Bone marrow (tissue), 2 donors: ENCODE measurements around the gene USH2A.

Experiments used
- DNase-seq, 2 donors: peaks; one replicate each; lab custom pipeline; 2025; lab: John Stamatoyannopoulos, UW

The USH2A gene, protein sequence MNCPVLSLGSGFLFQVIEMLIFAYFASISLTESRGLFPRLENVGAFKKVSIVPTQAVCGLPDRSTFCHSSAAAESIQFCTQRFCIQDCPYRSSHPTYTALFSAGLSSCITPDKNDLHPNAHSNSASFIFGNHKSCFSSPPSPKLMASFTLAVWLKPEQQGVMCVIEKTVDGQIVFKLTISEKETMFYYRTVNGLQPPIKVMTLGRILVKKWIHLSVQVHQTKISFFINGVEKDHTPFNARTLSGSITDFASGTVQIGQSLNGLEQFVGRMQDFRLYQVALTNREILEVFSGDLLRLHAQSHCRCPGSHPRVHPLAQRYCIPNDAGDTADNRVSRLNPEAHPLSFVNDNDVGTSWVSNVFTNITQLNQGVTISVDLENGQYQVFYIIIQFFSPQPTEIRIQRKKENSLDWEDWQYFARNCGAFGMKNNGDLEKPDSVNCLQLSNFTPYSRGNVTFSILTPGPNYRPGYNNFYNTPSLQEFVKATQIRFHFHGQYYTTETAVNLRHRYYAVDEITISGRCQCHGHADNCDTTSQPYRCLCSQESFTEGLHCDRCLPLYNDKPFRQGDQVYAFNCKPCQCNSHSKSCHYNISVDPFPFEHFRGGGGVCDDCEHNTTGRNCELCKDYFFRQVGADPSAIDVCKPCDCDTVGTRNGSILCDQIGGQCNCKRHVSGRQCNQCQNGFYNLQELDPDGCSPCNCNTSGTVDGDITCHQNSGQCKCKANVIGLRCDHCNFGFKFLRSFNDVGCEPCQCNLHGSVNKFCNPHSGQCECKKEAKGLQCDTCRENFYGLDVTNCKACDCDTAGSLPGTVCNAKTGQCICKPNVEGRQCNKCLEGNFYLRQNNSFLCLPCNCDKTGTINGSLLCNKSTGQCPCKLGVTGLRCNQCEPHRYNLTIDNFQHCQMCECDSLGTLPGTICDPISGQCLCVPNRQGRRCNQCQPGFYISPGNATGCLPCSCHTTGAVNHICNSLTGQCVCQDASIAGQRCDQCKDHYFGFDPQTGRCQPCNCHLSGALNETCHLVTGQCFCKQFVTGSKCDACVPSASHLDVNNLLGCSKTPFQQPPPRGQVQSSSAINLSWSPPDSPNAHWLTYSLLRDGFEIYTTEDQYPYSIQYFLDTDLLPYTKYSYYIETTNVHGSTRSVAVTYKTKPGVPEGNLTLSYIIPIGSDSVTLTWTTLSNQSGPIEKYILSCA (N-terminal part only)

DNA sequence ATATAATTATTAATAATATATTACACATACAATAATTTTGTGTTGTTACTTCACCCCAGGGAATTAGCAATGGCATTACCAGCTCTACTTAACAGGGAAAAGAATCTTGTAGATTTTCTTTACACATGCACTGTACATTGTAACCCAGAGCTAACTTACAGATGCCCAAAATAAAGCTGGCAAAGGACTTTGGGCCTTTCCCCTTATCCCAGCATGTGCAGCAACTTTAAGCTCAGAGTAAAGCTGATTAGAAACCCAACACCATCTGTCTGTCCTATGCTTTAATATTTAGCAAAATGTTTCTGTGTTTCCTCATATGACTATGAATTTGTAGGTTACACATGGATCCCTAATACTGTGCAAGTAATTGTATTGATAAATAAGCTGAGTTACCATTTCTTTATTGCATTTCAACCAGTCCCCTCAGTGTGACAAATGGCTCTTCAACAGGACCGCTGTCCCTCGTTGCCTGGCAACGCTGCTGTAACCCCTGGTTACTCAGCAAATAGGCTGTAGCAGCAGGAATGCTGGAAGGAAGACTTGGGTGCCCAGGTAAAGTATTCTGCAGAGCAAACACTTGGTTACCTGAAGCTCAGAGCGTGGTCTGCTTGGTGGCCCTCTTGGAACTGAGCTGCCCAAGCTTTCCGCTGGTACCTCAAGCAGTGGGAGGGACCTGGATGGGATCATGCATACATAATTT lies at the start of gene USH2A:
Gene USH2A, minus strand, starts transcription at position 628 of the 700 bp plus-strand sequence. CDS start 1,112 bp downstream, outside the sequence.
- DNase-seq: no peak

DNA sequence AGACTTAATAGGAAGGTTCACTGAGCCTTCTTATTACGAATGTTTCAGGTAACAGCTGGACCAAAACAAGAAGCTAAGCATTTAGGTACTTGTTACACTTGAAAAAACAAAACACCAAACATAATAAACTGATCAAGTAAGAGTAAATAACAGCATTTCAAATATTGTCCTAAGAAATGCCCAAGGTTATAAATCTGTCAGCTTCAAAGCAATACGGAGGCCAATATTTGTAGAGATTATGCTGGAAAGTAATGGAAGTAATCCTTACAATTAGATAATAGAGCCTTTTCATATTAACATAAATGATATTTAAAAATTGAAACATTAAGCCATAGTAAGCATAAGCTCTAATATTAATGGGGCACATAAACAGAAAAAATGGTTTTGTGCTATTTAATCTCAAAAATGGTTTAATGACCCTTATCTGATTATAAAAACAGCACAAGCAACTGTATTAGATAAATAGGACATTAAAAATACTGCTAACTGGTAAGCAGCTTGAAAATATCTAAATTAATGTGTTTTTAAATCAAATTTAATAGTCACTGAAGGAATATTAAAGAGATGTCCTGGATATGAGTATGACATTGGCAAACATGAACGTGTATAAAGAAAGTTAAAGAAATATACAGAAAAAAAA lies 43.0 kb upstream of the USH2A start:
- no peak for DNase-seq

DNA sequence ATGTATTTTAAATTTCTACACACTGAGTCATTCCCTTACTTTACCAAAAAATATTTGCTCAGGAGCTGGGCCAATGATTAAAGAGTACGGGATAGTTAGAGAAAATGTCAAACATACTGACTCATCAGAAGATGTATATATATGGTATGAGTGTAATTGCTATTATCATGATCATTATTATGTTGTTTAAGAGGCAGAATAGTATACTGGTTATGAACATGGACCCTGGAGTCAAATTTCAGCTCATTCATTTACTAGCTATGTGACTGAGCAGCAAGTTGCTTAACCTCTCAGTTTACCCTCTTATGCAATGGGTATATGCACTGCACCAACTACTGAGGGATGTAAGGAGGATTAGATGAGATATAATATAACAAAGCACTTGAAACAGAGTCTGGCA lies 41.2 kb upstream of the USH2A start:
- DNase-seq: no peak

DNA sequence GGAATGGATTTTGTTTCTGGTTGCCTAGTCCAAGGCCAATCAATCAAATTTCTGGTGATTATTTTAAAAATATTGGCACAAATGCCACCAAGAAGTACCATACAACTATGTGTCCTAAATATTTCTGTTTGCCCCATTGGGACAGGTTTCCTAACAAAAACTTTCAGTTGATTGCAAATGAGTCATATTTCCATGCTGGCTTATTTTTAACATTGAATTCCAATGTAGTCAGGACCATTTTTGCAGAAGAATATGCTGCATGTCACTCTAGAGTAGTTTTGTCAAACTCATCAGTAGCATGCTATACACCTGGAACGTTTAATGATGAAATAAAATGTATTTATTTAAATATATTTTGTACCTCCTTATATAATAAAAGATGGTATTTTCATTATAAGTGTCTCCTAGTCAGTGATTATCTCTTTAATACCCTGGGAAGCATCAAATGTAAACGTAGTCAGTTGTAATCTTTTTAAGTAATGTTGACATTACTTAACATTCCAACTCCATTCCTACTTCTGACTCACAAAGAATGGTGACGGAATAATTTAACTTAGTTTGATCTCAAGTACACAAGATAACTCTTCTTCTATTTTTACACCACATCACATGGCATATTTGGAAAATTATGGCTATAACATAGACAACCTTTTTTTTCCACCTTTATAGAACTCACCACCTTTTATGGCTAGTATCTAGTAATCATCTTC lies 39.0 kb upstream of the USH2A start:
- DNase-seq: no peak

DNA sequence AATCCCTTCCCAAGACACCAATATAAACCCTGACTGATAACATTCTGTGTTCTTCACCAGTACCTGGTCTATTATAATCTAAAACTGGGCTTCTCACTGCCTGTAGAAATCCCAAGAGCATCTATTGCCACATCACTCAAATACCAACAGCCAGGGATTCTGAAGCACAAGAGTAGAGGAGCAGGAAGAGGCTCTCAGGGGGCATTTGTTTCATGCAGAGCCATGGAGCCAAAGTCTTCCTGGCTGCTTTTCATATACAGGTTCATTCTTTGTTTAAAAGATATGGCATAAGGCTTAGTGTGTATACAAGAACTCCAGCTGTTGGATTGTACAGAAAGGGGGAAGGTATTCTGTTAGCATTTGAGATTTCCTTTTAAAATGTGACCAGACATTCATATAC lies 38.2 kb upstream of the USH2A start:
- DNase-seq: no peak

DNA sequence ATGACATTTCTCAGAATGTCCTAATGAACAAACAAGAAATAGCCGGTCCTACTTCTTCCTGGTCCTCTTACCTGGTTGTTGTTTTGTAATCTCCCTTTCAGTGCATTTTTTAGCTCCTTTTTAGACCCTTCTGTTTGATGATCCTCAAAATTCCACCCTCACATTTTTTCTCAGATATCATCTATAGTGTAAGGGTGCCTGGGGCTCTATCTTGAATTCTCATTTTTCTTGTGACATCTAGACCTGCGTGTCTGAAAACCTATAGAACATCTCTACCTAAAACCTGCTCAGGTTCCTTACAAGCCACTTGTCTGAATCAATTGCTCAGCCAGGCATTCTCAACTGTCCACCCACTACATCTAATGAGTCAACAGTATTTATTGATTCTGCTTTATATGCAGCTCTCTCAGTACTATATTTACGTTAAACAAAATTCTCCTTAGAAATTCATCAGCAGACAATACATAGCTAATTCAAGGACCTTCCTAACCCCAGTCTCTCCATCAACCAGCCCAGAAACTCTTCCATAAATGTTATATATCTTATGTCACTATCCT lies 36.5 kb upstream of the USH2A start:
- DNase-seq: no peak

DNA sequence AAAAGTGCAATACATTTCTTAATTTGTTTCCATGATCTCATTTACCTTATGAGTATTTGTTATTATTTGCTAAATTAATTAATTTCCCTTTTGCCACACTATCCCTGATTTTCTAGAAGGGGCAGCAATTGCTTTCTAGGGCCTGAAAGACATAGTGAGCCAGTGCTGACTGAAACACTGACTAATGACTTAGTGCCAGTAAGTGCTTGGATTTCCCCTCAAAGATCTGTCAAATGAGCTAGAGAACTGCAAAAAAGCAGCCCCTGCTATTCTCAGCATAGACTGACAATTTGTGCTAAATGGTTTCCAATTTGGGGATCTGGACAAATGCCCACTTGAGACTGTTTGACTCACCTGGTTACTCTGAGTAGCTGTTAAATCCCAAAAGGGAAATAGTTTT lies 35.6 kb upstream of the USH2A start:
- no peak for DNase-seq

DNA sequence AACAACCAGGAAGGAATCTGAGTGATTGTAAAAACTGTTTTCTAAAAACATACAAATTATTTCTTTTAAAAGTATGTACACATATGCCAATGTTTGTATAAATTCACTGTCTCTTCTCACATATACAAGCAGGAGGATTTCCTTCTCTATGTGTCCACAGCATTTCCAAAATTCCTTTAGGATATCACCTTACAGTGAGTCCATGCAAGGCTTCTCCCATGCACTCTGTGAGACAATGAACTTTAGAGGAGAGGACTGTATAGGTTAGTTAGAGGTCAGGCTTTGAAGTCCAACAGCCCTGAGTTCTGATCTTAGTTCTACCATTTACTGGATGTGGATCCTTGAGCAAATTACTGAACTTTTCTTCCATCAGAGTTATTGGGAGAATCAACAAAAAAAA lies 34.1 kb upstream of the USH2A start:
- DNase-seq: no peak

DNA sequence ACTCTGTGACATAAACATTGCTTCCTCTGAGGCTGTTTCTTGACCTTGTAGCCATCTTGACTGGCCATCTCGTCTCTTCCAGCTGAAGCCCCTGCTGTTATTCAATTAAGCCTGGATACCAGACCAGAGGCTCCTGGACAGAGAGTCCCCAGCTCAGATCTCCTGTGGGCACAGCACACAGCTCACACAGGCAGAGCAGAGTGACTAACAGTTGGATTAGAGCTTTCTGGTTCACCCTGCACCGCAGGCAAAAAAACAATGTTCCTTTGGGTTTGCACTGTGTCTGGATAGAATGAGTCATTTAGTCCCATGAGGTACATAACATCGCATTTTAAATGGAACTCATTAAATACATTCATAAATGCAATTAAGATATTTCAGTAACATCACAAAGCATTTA lies 33.4 kb upstream of the USH2A start:
- no peak for DNase-seq

DNA sequence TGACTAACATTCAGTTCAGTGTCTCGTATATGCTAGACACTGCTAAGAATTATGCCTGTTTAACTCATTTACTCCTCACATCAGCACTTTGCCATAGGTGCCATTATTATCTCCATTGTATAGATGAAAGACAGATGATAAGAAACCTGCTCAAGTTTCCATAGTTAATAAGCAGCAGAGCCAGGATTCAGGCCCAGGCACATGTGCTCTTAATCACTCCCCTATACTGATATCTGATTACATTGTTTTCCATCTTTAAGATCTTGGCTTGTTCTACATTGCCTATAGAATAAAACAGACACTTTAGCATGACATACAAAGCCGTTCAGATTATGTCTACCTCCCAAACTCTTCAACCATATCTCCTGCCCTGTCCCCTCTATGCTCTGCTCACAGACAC lies 30.5 kb upstream of the USH2A start:
- DNase-seq: no peak

DNA sequence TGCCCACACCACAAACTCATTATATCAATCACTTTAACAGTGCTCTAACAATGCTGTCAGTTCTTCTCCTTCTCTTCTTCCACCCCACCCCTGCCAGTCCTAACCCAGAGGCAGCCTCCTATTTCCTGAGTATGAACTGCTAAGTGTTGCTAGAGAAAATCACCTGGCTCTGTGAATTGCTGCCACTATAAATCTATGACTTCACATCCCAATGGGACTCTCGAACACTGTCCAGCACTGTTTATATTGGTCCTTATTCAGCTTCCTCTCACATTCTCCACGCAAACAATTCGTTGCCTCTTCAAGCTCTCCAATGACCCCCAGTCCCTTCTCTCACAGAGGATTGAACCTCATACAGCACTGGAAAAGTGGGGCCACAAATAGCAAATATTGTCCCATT lies 27.0 kb upstream of the USH2A start:
- no peak for DNase-seq

DNA sequence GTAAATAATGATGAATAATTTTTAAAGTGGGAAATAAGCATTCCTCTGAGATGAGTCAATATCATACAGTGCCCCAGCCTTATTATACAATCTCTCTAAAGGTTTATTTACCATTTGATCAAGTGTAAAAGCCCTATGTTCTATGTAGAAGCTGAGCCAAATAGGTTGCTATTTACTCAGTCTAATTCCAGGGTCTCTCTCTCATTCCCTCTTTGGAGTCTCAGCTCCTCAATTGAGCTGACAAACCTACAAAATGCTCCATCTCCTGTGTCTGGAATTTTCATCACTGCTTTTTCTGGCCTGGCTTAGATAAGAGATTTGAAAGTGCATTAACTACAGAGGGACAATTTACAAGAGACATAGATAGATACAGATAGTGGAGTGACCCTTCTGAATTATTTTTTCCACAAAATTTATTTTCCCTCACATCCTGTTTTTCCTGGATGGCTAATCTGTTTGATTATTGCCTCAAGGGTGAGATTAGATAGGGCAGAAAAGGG lies 24.8 kb upstream of the USH2A start:
- no peak for DNase-seq

DNA sequence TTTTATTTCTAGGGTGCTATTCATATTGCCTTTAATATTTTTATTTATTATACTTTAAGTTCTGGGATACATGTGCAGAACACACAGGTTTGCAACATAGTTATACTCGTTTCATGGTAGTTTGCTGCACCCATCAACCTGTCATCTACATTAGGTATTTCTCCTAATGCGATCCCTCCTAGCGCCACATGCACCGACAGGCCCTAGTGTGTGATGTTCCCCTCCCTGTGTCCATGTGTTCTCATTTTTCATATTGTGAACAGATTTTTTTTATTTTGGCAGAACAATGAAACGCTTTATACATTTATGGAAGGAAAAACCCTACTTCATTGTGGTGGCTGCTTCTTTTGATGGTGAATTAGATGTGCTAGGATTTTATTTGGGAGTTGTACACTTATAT lies 14.4 kb upstream of the USH2A start:
- DNase-seq: no peak

DNA sequence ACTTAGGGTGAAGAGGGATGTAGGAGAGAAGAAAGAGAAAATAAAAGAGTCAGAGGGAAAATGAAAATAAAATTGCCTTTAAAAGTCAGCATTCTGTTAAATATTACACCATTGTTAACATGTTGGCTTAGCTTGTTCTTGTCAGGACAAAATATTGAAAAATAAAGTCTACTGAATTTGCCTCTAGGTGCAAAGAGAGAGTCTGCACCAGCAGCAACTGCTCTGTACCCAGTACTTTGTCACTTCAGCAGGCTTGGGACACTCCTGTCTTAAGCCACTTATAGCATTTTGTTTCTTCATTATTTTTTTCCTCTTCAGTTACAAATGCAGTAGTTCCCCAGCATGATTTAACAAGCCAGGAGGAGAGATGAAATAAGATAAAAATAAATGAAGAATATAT lies 11.0 kb upstream of the USH2A start:
- no peak for DNase-seq

DNA sequence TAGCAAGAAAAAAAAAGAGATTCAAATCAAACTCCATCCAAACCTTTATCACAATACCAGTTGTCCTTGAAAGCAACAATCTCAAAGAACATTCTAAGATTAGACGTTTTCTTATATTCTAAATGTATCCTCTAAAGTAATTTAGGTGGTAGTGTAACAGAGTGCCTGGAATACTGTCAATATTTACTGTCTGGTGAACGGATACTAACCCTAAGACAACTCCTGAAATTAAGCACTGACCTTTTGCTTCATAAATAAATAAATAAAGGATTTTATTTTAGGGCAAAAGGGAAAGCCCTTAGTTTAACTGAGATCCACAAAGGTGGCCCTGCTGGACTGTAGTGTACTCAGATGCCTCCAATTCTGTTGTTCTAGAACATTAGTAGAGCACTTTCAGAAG lies 9.9 kb upstream of the USH2A start:
- no peak for DNase-seq

DNA sequence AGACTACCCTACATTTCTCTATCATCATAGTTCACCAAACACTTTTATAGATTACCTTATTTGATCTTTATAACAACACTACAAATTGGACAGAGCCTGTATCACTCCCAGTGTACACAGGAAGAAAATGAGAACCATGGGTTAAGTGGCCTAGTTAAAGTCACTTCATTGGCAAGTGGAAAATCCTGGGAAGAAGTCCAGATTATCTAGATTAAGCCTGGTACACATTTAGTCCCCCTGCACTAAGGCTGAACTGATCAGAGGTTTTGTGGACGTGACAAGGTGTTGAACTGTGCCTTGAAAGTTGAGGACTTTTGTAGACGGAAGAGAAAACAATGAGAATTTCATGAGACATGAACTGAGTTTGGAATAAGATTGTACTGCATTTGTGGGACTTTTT lies 7.5 kb upstream of the USH2A start:
- DNase-seq: no peak

DNA sequence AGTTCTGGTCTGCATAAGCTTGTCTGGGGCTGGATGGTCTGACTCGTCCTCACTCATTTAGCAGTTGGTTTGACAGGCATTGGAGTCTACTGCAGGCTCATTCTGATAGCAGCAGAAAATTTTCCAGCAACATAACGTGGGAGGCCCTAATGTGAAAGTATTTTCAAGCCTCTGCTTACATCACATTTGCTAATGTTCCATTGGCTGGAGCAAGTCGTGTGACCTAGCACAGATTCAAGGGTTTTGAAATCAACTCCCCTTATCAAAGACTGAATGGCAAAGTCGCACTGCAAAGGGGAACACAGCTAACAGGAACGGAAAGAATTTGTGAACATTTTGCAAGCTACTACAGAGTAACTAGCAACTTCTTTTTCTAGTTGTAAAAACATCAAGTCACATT lies 2.3 kb upstream of the USH2A start:
- no peak for DNase-seq

DNA sequence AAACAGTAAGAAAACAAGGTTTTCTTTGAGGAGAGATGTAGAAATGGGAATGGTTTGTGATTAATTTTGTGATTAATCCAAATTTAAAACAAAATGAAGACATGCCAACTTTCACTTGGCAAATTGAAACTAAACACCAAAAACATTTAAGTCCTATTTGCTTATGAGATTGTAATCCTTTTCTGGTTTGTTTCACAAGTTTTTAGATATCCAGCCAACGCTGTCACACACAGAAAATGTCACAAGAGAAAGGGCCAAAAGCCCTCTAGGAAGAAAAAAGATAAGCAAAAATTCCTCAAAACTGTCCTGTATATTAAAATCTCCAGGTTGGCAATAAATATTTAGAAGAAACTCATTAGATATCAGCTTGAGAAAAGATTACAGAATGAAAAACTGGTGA lies 2.5 kb downstream of the USH2A start:
- no peak for DNase-seq

DNA sequence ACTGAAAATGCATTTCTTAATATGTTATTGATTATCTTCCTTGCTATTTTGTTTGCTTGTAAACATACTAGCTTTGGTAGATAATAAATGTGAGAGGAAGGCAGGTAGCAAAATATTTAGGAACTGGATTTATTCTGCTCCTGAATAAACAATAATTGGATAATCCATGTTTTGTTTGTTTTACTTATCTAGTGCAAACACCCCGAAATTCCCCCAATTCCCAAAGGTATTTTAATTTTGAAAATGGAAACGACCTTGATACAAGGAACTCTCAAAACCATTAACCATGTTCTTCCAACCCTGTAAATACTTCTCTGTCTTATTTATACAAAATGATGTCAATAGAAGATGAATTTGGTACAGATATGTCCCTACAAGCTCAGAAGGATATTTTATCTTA lies 3.0 kb downstream of the USH2A start:
- DNase-seq: no peak

DNA sequence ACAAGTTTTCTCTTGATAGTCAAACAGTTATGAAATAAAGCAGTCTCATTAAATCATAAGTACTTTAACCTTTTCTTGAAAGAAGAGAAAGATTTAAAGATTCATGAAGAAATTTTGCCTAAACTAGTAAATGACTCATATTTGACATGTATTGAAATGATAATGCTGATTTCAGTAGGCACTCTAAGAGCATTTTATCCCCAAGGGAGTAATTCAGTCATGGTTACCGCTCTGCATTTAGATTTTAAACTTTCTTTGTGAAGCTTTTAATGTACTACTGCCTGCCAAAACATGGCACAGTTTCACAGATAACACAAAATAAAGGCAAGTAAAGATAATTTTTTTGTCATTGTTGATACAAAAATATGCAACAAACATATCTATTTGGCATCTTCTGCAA lies 6.8 kb downstream of the USH2A start:
- DNase-seq: no peak
